Endothelial cell (in vitro differentiated cells): ENCODE measurements around the gene CLEC20A. TPM values are rescaled to one million over a fixed set of nuclear protein-coding genes. Genes with fewer than 3 reads are reported as not detected.

Source experiments
- DNase-seq: peaks from one replicate; pipeline ENCODE4 v3.0.0; 2021; ENCODE audit warnings: low spot score
- H3K27ac Mint-ChIP-seq: one replicate; pipeline ENCODE4 v1.8.0; 2021; ENCODE audit warnings: mixed read lengths, inconsistent platforms; ENCODE audit not compliant: unreplicated experiment
- H3K27me3 Mint-ChIP-seq: one replicate; pipeline ENCODE4 v1.8.0; 2021; ENCODE audit warnings: mild to moderate bottlenecking, moderate library complexity, mixed read lengths, inconsistent platforms; ENCODE audit not compliant: unreplicated experiment
- H3K36me3 Mint-ChIP-seq: one replicate; pipeline ENCODE4 v1.8.0; 2021; ENCODE audit warnings: mild to moderate bottlenecking, low read depth, mixed read lengths, inconsistent platforms; ENCODE audit not compliant: unreplicated experiment
- H3K4me1 Mint-ChIP-seq: one replicate; pipeline ENCODE4 v1.8.0; 2021; ENCODE audit warnings: mild to moderate bottlenecking, mixed read lengths, inconsistent platforms; ENCODE audit not compliant: unreplicated experiment
- H3K4me3 Mint-ChIP-seq: one replicate; pipeline ENCODE4 v1.8.0; 2021; ENCODE audit warnings: mild to moderate bottlenecking, mixed read lengths, inconsistent platforms; ENCODE audit not compliant: unreplicated experiment
- H3K9me3 Mint-ChIP-seq: one replicate; pipeline ENCODE4 v1.8.0; 2021; ENCODE audit warnings: mixed read lengths, inconsistent platforms; ENCODE audit not compliant: unreplicated experiment
- total RNA-seq: library from RNA; stranded (reverse); fragmentation: NEBNext Ultra II Directional; extraction: Animal tissue kit (Norgen Biotek cat#: 25700); gene quantifications from one replicate; pipeline ENCODE4 v1.2.1, GENCODE V29; 2021; ENCODE audit not compliant: unreplicated experiment
- TF ChIP-seq, protein P1 (sequence below): fragments of 200-600 bp; sonication (generic); IDR thresholded peaks from one replicate; pipeline ENCODE4 v1.5.0; 2021; ENCODE audit warnings: antibody characterized with exemption; ENCODE audit not compliant: unreplicated experiment

Gene CLEC20A
- total RNA-seq, 1 donor from 2014 or later: not detected

DNA sequence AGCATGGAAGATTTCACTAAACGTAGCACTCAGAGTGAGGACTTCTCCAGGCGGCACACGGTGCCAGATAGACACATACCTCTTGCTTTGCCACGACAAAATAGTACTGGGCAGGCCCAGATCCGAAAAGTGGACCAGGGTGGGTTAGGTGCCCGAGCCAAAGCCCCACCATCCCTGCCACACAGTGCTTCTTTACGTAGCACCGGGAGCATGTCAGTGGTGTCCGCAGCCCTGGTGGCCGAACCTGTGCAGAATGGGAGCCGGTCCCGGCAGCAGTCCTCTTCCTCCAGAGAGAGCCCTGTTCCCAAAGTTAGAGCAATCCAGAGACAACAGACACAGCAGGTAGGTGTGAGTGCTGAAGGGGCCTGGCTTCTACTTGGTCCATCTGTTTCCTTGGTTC, 38.6 kb downstream of the CLEC20A start:
- Mint-ChIP-seq H3K27ac (no peak overlapping the region), H3K4me3 (no peak overlapping the region), H3K9me3 (no peaks in the 10 kb centered on the region), H3K36me3 (peaks cover 27% of the 10 kb centered on the region), H3K4me1 (peaks cover 16% of the 10 kb centered on the region), H3K27me3 (peaks cover 2% of the 10 kb centered on the region)
- TF ChIP-seq, protein P1, sequence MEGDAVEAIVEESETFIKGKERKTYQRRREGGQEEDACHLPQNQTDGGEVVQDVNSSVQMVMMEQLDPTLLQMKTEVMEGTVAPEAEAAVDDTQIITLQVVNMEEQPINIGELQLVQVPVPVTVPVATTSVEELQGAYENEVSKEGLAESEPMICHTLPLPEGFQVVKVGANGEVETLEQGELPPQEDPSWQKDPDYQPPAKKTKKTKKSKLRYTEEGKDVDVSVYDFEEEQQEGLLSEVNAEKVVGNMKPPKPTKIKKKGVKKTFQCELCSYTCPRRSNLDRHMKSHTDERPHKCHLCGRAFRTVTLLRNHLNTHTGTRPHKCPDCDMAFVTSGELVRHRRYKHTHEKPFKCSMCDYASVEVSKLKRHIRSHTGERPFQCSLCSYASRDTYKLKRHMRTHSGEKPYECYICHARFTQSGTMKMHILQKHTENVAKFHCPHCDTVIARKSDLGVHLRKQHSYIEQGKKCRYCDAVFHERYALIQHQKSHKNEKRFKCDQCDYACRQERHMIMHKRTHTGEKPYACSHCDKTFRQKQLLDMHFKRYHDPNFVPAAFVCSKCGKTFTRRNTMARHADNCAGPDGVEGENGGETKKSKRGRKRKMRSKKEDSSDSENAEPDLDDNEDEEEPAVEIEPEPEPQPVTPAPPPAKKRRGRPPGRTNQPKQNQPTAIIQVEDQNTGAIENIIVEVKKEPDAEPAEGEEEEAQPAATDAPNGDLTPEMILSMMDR: no peak
- peak; percentile 11 for DNase-seq

GRCh38 chr1:178457651-178458050, 39.1 kb downstream of the CLEC20A start:
- no peak overlapping the region for H3K27ac Mint-ChIP-seq
- peaks cover 2% of the 10 kb centered on the region for H3K27me3 Mint-ChIP-seq
- H3K9me3 Mint-ChIP-seq: no peaks in the 10 kb centered on the region
- H3K4me1 Mint-ChIP-seq: peaks cover 16% of the 10 kb centered on the region
- DNase-seq: no peak
- TF ChIP-seq, protein P1: no peak
- H3K4me3 Mint-ChIP-seq: peak overlapping the region; percentile 15
- peaks cover 27% of the 10 kb centered on the region for H3K36me3 Mint-ChIP-seq

GRCh38 chr1:178456472-178456871, 40.3 kb downstream of the CLEC20A start:
- peaks cover 27% of the 10 kb centered on the region for H3K36me3 Mint-ChIP-seq
- H3K27me3 Mint-ChIP-seq: peaks cover 2% of the 10 kb centered on the region
- H3K9me3 Mint-ChIP-seq: no peaks in the 10 kb centered on the region
- no peak for DNase-seq
- H3K4me1 Mint-ChIP-seq: peaks cover 16% of the 10 kb centered on the region
- H3K4me3 Mint-ChIP-seq: no peak overlapping the region
- no peak overlapping the region for H3K27ac Mint-ChIP-seq
- TF ChIP-seq, protein P1: no peak

GRCh38 chr1:178452013-178452412, 44.8 kb downstream of the CLEC20A start:
- H3K27ac Mint-ChIP-seq: no peak overlapping the region
- no peaks in the 10 kb centered on the region for H3K27me3 Mint-ChIP-seq

GRCh38 chr1:178451529-178451928, 45.2 kb downstream of the CLEC20A start:
- H3K9me3 Mint-ChIP-seq: no peaks in the 10 kb centered on the region
- H3K4me3 Mint-ChIP-seq: no peak overlapping the region
- peaks cover 11% of the 10 kb centered on the region for H3K36me3 Mint-ChIP-seq
- H3K27me3 Mint-ChIP-seq: no peaks in the 10 kb centered on the region
- TF ChIP-seq, protein P1: no peak
- DNase-seq: no peak
- H3K4me1 Mint-ChIP-seq: peaks cover 10% of the 10 kb centered on the region
- H3K27ac Mint-ChIP-seq: no peak overlapping the region

More at GRCh38 chr1:178452013-178452412, 44.8 kb downstream of the CLEC20A start:
- TF ChIP-seq, protein P1: no peak
- H3K9me3 Mint-ChIP-seq: no peaks in the 10 kb centered on the region
- peaks cover 10% of the 10 kb centered on the region for H3K4me1 Mint-ChIP-seq
- no peak overlapping the region for H3K4me3 Mint-ChIP-seq
- peaks cover 16% of the 10 kb centered on the region for H3K36me3 Mint-ChIP-seq
- DNase-seq: no peak
